IPS DF 6.9 (cell line): Measurements from ENCODE around the gene STAM.

Source experiments
- DNase-seq: peaks from one replicate; pipeline ENCODE4 v3.0.0-alpha.2; 2013; ENCODE audit warnings: low read depth, low spot score
- H3K27ac ChIP-seq: one replicate; pipeline ENCODE4 v1.5.1; 2013; ENCODE audit warnings: low read length, control low read depth
- H3K27me3 ChIP-seq: 2 replicates; pipeline ENCODE4 v1.6.1; 2013; ENCODE audit warnings: mild to moderate bottlenecking, low read length; ENCODE audit not compliant: control insufficient read depth, insufficient read depth
- H3K36me3 ChIP-seq: 2 replicates; pipeline ENCODE4 v1.6.1; 2013; ENCODE audit warnings: low read length; ENCODE audit not compliant: control insufficient read depth, insufficient read depth
- H3K4me1 ChIP-seq: 2 replicates; pipeline ENCODE4 v1.6.1; 2013; ENCODE audit warnings: low read length; ENCODE audit not compliant: control insufficient read depth, insufficient read depth
- H3K4me3 ChIP-seq: 2 replicates; pipeline ENCODE4 v1.5.1; 2013; ENCODE audit warnings: mild to moderate bottlenecking, low read length
- H3K9me3 ChIP-seq: 2 replicates; pipeline ENCODE4 v1.6.1; 2013; ENCODE audit warnings: low read length, inconsistent platforms; ENCODE audit not compliant: control insufficient read depth, insufficient read depth
- WGBS: extraction: QIAGEN DNeasy Blood & Tissue Kit; methylation state at CpG from one replicate; pipeline ENCODE4 v1.1.7; 2013; ENCODE audit warnings: mixed read lengths, missing lambda C conversion rate; ENCODE audit not compliant: insufficient read length, insufficient coverage; 5-methylcytosine and 5-hydroxymethylcytosine counted together

The STAM gene

DNA sequence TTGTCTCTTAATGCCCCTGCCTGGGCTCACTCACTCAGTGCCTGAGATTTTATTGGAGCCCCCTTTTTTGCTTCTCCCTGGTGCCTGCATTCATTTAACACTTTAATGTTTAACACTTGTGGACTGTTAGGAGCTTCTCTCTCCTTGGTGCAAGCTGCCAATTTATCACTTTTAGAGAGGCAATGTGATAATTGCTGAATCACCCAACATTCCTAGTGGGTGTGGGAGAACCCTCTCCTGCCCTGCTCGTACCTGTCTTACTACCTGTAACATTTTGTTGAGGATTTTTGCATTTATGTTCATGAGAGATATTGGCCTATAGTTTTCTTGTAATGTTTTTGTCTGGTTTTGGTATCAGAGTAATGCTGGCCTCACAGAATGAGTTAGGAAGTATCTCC, 13.2 kb downstream of the STAM start:
- Histone ChIP-seq H3K36me3 (no peaks in the 10 kb centered on the region; the same call in 1 of the 2 replicates), H3K9me3 (no peaks in the 10 kb centered on the region), H3K27me3 (no peaks in the 10 kb centered on the region), H3K27ac (no peak overlapping the region), H3K4me1 (no peaks in the 10 kb centered on the region), H3K4me3 (no peak overlapping the region)
- DNase-seq: no peak
- WGBS: no CpG with 5 or more reads among the region's 1 CpG

GRCh38 chr10:17659365-17659764, 15.4 kb downstream of the STAM start:
- H3K36me3 ChIP-seq: no peaks in the 10 kb centered on the region; the same call in 1 of the 2 replicates
- DNase-seq: no peak
- WGBS: no CpG with 5 or more reads among the region's 4 CpGs

GRCh38 chr10:17660921-17661320, 17.0 kb downstream of the STAM start:
- H3K4me1 ChIP-seq: no peaks in the 10 kb centered on the region
- no peak overlapping the region for H3K4me3 ChIP-seq
- no peak for DNase-seq
- no peak overlapping the region for H3K27ac ChIP-seq
- no peaks in the 10 kb centered on the region for H3K9me3 ChIP-seq
- H3K27me3 ChIP-seq: no peaks in the 10 kb centered on the region
- no peaks in the 10 kb centered on the region; the same call in 1 of the 2 replicates for H3K36me3 ChIP-seq

More at GRCh38 chr10:17659365-17659764, 15.4 kb downstream of the STAM start:
- no peak overlapping the region for H3K27ac ChIP-seq
- no peaks in the 10 kb centered on the region for H3K4me1 ChIP-seq
- H3K27me3 ChIP-seq: no peaks in the 10 kb centered on the region
- H3K9me3 ChIP-seq: no peaks in the 10 kb centered on the region
- H3K4me3 ChIP-seq: no peak overlapping the region

- Histone ChIP-seq H3K27ac (no peak overlapping the region), H3K9me3 (no peaks in the 10 kb centered on the region), H3K36me3 (no peaks in the 10 kb centered on the region; the same call in 1 of the 2 replicates), H3K27me3 (no peaks in the 10 kb centered on the region), H3K4me1 (no peaks in the 10 kb centered on the region), H3K4me3 (no peak overlapping the region)
- DNase-seq: no peak
- WGBS: no CpG with 5 or more reads among the region's 3 CpGs
Measured at GRCh38 chr10:17661510-17661909, 17.6 kb downstream of the STAM start.

DNA sequence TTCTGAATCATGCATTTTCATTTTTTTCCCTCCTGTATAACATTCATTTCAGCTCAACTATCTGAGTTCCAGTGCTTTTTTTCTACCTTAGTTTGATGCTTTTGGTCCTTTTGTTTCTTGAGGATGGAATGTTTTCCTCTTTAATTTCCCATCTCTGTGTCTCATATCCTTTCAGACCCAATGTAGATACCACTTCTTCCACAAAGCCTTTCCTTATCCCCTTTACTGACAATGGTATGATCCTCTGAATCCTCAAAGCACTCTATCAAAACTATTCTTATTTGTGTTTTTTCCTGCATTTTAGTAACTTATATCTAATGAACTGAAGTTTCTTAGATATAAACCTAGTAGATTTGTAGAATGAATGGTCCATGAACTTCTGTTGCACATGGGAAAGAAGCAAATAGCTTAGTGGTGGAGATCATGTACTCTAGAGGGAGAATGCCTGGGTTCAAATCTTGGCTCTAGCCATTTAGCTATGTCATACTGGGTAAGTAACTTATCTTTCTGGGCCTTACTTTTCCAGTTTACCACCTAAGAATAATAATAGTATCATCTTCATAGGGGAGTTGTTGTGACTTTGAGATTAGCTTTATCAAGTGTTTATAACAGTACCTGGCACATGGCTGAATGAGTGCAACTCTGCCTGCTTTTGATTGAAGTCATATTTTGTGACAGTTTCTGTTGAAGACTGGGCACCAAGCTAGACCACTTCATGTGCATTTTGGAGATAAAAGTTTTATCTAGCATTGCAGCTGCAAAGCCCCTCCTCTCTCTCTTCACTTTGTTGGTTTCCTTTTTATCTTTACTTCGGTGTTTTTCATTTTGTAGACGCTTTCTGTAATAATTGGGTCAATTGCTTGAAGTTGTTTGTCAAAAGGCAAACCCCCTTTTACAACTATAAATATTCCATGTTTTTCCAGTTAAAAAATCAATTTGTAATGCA, 18.5 kb downstream of the STAM start:
- no peaks in the 10 kb centered on the region for H3K4me1 ChIP-seq
- DNase-seq: no peak
- no peak overlapping the region for H3K4me3 ChIP-seq
- no peaks in the 10 kb centered on the region for H3K27me3 ChIP-seq
- no CpG with 5 or more reads among the region's 2 CpGs for WGBS
- H3K36me3 ChIP-seq: no peaks in the 10 kb centered on the region; the same call in 1 of the 2 replicates
- H3K27ac ChIP-seq: no peak overlapping the region
- no peaks in the 10 kb centered on the region for H3K9me3 ChIP-seq

GRCh38 chr10:17663450-17663849, 19.5 kb downstream of the STAM start:
- no peaks in the 10 kb centered on the region for H3K27me3 ChIP-seq
- no peak for DNase-seq
- H3K4me3 ChIP-seq: no peak overlapping the region
- H3K9me3 ChIP-seq: no peaks in the 10 kb centered on the region
- WGBS: no CpG with 5 or more reads among the region's 1 CpG
- H3K27ac ChIP-seq: no peak overlapping the region
- no peaks in the 10 kb centered on the region; the same call in 1 of the 2 replicates for H3K36me3 ChIP-seq
- H3K4me1 ChIP-seq: no peaks in the 10 kb centered on the region

- WGBS: no CpG with 5 or more reads among the region's 4 CpGs
- H3K27me3 ChIP-seq: no peaks in the 10 kb centered on the region
- no peak overlapping the region for H3K4me3 ChIP-seq
- no peaks in the 10 kb centered on the region for H3K9me3 ChIP-seq
- no peaks in the 10 kb centered on the region; the same call in 1 of the 2 replicates for H3K36me3 ChIP-seq
- H3K27ac ChIP-seq: no peak overlapping the region
- H3K4me1 ChIP-seq: no peaks in the 10 kb centered on the region
- DNase-seq: no peak
Measured at GRCh38 chr10:17665747-17666146, 21.8 kb downstream of the STAM start.

DNA sequence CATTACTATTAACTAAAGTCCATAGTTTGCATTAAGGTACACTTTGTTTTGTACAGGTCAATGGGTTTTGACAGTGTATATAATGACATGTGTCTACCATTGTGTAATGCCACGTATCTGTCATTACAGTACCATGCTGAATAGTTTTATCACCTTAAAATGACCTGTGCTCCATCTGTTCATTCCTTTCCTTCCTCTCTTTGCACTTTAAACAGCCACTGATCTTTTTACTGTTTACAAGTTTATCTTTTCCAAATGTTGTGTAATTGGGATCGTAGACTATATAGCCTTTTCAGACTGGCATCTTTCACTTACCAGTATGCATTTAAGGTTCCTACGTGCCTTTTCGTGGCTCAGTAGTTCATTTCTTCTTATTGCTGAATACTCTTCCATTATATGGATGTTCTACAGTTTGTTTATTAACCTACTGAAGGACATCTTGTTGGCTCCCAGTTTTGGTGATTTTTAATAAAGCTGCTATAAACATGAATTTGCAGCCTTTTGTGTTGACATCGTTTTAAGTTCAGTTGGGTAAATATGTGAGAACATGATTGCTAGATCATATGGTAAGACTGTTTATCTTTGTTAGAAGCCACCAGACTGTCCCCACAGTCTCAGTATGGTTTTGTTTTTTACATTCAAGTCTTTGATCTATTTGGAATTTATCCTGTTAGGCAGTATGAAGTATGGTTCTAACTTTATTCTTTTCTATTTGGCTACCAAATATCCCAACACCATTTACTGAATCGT, 24.7 kb downstream of the STAM start:
- Histone ChIP-seq H3K27me3 (no peaks in the 10 kb centered on the region), H3K4me1 (peaks cover 2% of the 10 kb centered on the region; the same call in 1 of the 2 replicates), H3K36me3 (no peaks in the 10 kb centered on the region), H3K27ac (no peak overlapping the region), H3K9me3 (no peaks in the 10 kb centered on the region), H3K4me3 (no peak overlapping the region)
- no CpG with 5 or more reads among the region's 6 CpGs for WGBS
- DNase-seq: no peak

DNA sequence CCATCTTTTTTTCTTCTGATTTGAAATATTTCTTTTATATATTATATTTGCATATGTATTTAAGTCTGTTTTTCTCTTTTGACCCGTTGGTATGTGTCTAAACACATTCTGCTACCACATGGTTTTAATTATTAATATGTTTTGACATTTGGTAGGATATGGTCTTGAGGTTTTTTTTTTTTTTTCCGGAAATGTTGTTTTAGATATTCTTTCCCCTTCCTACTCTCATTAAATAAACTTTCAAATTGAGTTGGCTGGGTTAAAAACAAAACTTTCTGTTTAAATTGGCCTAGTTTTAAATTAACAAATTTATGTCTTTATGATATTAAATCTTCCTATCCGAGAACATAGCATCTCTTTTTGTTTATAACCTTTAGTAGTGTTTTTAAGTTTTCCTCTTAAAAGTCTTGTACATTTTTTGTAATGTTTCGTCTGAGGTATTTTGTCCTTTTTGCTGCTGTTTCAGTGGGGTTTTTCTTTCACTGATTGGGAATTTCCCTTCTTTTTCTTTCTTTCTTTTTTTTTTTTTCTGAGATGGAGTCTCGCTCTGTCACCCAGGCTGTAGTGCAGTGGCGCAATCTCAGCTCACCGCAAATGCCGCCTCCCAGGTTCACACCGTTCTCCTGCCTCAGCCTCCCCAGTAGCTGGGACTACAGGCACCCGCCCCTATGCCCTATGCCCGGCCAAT, 25.4 kb downstream of the STAM start:
- no peaks in the 10 kb centered on the region for H3K36me3 ChIP-seq
- no peak overlapping the region for H3K27ac ChIP-seq
- no peak overlapping the region for H3K4me3 ChIP-seq
- no peak for DNase-seq
- no CpG with 5 or more reads among the region's 11 CpGs for WGBS
- no peaks in the 10 kb centered on the region for H3K27me3 ChIP-seq
- H3K9me3 ChIP-seq: no peaks in the 10 kb centered on the region
- H3K4me1 ChIP-seq: peaks cover 7% of the 10 kb centered on the region; the same call in 1 of the 2 replicates

- Histone ChIP-seq H3K27me3 (no peaks in the 10 kb centered on the region), H3K27ac (no peak overlapping the region), H3K9me3 (no peaks in the 10 kb centered on the region), H3K36me3 (no peaks in the 10 kb centered on the region), H3K4me1 (peaks cover 7% of the 10 kb centered on the region; the same call in 1 of the 2 replicates), H3K4me3 (no peak overlapping the region)
- DNase-seq: no peak
- no CpG with 5 or more reads among the region's 3 CpGs for WGBS
Measured at GRCh38 chr10:17671307-17671706, 27.4 kb downstream of the STAM start.
